GM10266 (cell line): ENCODE measurements around the gene CMTM5.

Experiments used
- DNase-seq: peaks from one replicate; pipeline ENCODE4 v3.0.0; 2012; ENCODE audit errors: extremely low spot score
- CTCF ChIP-seq: IDR thresholded peaks from 2 replicates; pipeline ENCODE4 v1.5.1; 2012; ENCODE audit warnings: mild to moderate bottlenecking, low read depth; ENCODE audit not compliant: control insufficient read depth, insufficient read depth; ENCODE audit errors: missing control alignments

Gene CMTM5

GRCh38 chr14:23364164-23365035 lies 12.4 kb upstream of the CMTM5 start:
- no peak for TF ChIP-seq CTCF
- no peak for DNase-seq

- DNase-seq, result no peak
- TF ChIP-seq CTCF, result no peak
Observed at GRCh38 chr14:23365036-23365731, 11.7 kb upstream of the CMTM5 start, which contains the start of gene EFS. EFS (minus strand) TSS chr14:23365172; CDS start chr14:23365025, 147 bp downstream.

GRCh38 chr14:23365732-23366425 lies 11.0 kb upstream of the CMTM5 start:
- no peak for DNase-seq
- no peak for TF ChIP-seq CTCF

DNA sequence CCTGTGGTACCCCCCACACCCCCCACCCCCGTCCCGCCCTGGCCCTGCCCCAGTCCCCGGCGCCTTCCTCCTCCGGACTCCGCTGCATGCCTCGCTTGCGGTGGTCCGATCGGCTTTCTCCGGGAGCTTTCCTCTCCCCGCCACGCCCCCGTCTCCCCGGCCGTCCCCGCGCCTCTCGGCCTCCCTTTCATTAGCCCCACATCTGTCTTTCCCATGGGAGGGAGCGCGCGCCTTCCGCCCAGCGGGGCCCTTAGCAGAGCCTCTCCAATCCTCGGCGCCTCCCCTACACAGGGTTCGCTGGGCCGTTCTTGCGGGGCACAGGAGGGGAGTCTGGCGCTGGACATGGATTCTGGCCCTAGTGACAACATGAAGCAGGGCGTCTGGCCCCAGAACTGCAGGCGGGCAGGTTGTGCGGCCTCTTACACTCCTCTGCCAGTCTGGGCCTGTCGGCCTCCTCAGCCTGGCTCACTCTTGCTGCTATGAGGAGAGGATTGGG lies 10.4 kb upstream of the CMTM5 start:
- DNase-seq, result no peak
- TF ChIP-seq CTCF, result no peak

GRCh38 chr14:23370221-23370620 lies 6.6 kb upstream of the CMTM5 start:
- no peak for DNase-seq
- TF ChIP-seq CTCF, result no peak

GRCh38 chr14:23371865-23372264 lies 5.0 kb upstream of the CMTM5 start:
- no peak for TF ChIP-seq CTCF
- DNase-seq, result no peak
